Esophagus squamous epithelium (tissue), 4 donors: Measurements from ENCODE around the gene GPX4.

Experiments used
- POLR2A ChIP-seq, 4 donors: fragments of 450-650 bp; IDR thresholded peaks; one replicate each; pipeline ENCODE4 v1.6.1; 2017; ENCODE audit warnings: antibody characterized with exemption in 4 of 4, mild to moderate bottlenecking in 4 of 4, moderate library complexity in 3 of 4
- TF ChIP-seq, protein P1 (sequence below), 6 experiments: fragments of 450-650 bp in 4 of 6; fragments of 200-600 bp in 2 of 6; sonication (generic) in 2 of 6; IDR thresholded peaks; one replicate each; pipeline ENCODE4 v1.5.1; 2016 to 2019; ENCODE audit warnings: antibody characterized with exemption in 6 of 6, mild to moderate bottlenecking in 4 of 6, moderate library complexity in 4 of 6

GRCh38 chr19:1153891-1154730 is 50.3 kb downstream of the GPX4 start:
- TF ChIP-seq, protein P1, sequence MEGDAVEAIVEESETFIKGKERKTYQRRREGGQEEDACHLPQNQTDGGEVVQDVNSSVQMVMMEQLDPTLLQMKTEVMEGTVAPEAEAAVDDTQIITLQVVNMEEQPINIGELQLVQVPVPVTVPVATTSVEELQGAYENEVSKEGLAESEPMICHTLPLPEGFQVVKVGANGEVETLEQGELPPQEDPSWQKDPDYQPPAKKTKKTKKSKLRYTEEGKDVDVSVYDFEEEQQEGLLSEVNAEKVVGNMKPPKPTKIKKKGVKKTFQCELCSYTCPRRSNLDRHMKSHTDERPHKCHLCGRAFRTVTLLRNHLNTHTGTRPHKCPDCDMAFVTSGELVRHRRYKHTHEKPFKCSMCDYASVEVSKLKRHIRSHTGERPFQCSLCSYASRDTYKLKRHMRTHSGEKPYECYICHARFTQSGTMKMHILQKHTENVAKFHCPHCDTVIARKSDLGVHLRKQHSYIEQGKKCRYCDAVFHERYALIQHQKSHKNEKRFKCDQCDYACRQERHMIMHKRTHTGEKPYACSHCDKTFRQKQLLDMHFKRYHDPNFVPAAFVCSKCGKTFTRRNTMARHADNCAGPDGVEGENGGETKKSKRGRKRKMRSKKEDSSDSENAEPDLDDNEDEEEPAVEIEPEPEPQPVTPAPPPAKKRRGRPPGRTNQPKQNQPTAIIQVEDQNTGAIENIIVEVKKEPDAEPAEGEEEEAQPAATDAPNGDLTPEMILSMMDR (IDR thresholded peaks at IDR 0.05): no peak
- TF ChIP-seq POLR2A (IDR thresholded peaks at IDR 0.05): no peak
